SIG-M5 treated with dmso at 0.1 percent for 504 hours (cell line): ENCODE data around the gene RNMT.
"Not testable (repeated sequence)": the region's sequence is repeated elsewhere in the genome, so short reads cannot be mapped to it uniquely, and the experiment has no call there.

ENCODE experiments used
- DNase-seq: peaks from one replicate; lab custom pipeline; 2025; ENCODE audit not compliant: unreplicated experiment; lab: John Stamatoyannopoulos, UW

Gene RNMT

DNA sequence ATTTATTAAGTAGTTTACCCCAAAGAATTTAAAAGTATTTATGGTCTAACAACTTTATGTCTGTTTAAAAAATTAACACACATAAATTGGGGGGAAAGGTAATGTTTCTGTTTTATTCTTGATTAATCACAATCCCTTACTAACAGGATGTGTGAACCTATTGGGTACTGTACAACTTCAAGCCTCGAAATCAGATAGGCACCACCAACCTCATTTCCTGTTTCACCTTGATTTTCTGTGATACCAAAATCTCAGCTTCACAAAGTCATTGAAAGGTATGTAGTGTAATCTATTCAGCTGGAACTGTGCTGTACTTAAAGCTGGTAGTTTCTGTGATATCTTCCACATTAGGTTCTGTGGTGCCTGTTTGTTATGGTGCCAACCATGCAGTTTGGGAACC is 4.0 kb downstream of the RNMT start:
- no peak for DNase-seq

DNA sequence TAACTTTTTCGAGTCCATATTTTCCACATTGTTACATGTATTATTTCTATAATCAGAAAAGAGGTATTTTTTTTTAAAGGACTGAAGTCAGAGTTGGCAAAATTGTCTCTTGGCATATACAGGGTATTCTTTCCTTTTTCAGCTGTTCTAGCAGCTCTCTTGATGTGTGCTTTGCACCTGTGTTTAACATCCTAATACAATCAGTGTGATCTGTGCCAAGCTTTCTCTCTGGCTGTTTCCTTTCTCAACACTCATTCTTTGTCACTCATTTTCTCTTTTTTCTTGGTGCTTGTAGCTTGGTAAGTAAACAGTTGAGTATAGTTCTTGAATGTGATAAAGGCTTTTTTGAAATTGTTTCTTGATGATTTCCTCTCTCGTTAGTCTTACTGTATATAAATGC is 9.2 kb downstream of the RNMT start:
- no peak for DNase-seq

DNA sequence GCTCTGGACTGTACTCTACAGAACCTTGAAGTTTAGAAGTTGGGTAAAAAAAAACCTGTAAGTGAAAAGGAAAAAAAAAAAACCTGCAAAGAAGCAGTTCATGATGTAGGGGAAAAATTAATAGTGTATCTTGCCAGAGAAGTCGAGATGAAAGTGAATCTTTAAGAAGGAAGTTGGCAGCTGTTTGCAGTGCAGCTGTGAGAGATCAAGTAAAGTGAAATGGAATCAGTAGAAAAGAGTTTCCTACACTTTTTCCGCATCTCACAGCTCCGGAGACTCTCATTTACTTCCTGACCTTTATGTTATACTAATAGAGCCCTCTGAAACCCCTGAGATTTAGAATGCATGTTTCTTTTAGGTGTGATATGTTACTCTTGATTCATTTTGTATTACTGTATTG is 19.2 kb downstream of the RNMT start:
- DNase-seq, result no peak

DNA sequence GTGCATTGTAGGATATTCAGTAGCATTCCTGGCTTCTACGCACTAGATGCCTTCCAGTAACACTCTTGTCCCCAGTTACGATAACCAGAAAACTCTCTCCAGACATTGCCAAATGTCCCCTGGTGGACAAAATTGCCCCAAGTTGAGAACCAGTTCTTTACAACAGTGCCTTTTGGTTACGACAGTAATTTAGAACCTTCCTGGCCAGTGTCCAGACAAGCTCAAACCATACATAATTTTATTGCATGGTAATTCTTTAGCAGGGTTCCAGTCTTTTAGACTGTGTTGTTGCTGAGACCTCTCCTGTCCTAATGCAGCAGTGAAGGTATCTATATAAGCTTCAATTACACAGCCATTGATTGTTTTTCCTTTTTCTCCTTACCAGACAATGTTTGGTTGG is 20.2 kb downstream of the RNMT start:
- DNase-seq, result no peak

DNA sequence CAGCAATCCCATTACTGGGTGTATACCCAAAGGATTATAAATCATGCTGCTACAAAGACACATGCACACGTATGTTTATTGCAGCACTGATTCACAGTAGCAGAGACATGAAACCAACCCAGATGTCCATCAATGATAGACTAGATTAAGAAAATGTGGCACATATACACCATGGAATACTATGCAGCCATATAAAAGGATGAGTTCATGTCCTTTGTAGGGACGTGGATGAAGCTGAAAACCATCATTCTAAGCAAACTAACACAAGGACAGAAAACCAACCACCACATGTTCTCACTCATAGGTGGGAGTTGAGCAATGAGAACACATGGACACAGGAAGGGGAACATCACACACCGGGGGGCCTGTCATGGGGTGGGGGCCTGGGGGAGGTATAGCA is 25.1 kb downstream of the RNMT start:
- not testable (repeated sequence) for DNase-seq

DNA sequence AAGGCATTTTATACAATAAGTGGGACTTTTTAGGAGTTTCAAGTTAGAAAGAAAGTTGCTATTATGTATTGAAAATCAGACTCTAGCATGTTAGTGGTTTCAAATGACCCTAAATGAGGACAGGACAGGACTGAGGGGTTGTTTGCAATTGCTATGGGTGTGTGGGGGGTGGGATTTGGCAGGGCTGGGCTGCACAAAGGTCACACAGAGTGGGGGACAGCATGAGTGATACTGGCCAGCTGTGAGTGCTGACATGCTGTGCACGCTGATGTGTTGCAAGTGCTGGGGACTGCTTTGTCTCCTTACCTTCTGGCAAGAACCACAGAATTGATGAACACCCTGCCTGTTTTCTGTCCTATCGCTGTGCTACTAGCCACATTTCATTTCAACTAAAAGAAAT is 29.8 kb downstream of the RNMT start:
- DNase-seq, result no peak

DNA sequence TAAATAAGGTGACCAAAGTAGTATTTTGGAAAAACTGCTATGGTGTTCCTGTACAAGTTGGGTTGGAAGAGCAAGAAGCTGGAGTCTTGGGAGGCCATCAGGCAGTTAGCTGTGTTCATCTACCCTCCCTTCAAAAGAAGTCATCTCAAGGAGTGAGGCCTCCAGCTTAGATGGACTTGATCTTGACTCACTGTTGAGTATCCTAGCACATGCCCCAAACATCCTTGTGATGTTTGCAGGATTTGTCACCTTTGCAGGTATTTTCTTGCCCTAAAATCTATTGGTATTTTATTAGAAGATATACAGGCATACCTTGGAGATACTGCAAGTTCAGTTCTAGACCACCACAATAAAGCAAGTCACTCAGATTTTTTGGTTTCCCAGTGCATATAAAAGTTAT is 30.2 kb downstream of the RNMT start:
- DNase-seq, result no peak

DNA sequence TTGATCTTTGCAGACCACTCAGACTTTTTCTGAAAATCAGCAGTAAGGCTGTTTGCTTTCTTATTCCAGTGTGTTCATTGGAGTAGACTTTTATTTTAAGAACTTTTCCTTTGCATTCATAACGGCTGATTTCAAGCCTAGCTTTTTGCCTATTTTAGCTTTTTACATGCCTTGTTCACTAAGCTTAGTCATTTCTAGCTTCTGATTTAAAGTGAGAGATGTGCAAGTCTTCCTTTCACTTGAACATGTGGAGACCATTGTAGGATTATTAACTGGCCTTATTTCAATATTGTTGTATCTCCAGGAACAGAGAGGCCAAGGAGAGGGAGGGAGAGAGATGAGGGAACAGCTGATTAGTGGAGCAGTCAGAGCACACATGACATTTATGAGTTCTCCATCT is 32.1 kb downstream of the RNMT start:
- DNase-seq, result no peak

DNA sequence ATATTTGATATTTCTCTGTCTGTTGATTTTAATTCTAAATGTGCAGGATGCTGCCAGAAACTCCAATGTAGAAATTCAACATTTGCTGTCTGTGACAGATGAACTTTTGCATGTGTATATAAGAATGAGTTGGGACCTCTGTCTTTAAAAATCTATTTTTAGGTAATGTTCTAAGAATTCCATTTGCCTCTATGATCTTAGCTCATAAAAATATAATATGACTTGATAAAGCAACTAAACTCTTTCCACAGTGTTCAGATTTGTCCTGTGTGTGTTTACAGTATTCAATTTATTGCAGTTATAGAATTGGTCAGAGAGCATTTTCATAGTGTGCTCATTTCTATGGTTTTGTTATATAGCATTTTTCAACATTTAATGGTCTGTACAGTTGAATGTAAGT is 33.6 kb downstream of the RNMT start:
- DNase-seq, result no peak

DNA sequence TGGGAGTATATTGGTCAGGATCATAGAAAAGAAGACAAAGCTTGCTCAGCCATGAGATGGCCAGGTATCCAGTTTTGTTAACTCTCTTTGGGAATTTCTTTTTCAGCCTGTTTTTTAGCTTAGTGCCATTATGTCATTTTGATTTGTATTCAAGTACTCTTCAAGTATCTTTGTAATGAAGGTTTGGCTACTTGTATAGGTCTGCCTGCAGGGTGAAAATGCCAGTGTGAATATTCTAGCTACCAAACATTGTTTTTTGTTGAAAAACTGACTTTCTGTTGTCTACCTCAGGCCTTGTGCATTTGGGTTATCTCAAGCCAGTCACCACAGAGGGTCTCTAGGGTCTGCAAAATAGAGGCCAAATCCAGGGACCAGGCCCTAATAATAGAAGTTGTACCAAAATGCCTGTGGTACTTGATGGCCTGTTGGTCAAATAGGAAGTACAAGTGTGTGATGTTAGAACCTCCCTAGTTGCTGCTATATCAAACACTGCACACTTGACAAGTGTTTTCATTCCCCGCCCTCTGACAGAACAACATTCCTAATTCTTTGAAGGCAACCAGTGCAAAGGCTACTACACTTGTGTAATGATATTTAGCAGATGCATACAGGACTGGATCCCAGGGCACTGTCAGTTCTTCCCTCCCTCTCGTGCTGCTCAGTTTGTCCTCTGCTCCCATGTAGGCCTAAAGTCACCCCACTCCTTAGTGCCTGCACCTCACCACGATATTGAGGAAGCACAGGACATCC is 36.4 kb downstream of the RNMT start:
- DNase-seq, result no peak

DNA sequence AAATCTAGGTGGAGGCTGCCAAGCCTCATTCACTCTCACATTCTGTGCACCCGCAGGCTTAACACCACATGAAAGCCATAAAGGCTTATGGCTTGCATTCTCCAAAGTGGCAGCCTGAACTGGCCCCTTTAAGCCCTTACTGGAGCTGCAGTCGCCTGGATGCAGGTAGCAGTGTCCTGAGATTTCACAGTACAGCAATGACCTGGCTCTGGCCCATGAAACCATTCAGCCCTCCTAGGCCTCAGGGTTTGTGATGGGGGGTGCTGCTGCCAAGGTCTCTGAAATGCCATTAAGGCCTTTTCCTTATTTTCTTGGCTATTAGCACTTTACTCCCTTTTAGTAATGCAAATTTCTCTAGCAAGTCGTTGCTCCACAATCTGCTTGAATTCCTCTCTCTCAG is 48.6 kb downstream of the RNMT start:
- no peak for DNase-seq

DNA sequence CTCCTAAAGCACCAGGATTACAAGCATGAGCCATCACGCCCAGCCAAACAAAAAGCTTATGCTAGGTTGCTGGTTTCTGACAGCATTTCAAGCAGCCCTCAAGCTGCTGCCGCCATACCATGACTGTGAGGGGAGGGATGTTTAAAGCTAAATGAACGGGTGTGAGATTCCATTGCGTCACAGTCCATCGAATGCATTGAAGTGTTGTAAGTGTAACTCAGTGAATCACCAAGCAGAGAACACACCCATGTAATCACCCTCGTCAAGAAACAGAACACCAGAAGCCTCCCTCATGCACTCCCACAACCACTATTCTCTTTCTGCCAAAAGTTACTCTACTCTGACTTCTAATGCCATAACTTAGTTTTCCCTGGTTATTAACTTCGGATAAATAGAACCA is 64.7 kb downstream of the RNMT start:
- DNase-seq, result no peak

DNA sequence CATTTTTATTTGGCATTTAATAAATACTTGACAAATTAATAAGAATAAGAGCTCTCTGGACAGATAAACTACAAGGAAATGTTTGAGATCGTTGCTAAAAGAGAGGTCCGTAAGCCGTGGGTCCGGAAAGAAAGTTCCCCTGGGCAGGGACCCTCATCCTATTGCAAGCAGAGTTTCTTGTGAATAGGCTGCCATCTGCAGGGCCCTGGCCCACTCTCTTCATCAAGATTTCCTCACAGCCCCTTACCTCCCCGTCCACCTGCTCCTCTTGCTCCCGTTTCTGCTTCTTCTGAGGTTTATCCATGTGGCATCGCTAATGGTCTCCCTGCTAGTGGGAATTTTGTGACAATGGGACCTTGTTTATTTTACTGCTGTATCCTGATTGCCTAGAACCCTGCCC is 67.3 kb downstream of the RNMT start:
- DNase-seq, result no peak

DNA sequence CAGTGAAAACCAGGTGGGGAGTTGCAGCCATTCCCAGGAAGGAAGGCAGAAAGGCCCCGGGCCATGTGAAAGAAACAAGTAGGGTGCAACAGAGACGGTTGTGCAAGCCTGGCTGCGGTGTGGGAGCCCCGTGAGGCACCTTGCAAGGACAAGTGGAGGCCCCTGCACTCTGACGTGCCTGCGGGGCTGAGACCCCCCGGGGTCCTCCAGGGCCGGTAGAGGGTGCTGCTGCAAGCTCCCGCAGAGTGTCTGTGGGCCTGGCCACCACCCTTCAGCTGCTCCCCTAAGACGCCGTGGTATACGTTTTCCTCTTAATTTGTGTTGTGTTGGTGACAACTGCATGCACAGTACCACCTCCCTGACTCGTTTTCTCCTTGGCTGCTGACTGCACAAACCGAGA is 70.0 kb downstream of the RNMT start:
- DNase-seq, result no peak

DNA sequence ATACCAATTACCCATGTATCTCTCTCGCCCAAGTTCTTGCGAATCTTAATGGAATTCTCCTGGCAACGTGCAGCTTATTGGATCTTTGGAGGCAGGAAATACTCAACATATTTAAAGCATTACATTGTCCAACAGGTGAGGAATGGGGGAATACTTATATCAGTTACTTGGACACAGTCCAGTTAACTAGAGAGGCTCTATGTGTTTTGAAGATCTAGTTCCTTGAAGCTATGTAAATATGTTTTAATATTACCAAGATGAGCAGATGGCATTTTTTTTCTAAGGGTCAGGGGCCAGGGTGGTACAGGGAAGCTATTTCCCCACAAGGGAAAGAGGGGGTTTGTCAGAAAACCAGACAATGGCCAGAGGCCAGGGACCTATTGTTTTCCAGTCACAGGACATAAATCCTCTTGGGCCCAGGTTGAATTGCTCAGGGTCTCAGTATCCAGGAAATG is 70.7 kb downstream of the RNMT start:
- DNase-seq, result no peak

DNA sequence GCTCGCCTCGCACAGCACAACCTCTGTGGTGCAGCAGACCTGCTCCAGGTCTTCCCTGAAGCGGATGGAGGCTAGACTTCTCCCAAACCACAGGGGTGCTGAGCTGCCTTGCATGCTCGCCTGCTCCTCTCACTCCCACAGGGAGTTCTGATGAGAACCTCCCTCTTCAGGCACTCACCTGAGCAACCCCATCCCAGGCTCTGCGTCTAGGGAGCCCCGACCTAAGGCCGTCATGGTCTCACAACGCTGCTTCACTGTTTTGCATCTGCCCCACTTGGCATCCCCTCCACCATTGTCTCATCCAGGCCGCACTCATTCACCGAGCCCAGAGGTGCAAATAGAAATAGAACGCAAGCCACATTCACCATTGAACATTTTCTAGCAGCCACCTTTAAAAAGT is 72.9 kb downstream of the RNMT start:
- no peak for DNase-seq

DNA sequence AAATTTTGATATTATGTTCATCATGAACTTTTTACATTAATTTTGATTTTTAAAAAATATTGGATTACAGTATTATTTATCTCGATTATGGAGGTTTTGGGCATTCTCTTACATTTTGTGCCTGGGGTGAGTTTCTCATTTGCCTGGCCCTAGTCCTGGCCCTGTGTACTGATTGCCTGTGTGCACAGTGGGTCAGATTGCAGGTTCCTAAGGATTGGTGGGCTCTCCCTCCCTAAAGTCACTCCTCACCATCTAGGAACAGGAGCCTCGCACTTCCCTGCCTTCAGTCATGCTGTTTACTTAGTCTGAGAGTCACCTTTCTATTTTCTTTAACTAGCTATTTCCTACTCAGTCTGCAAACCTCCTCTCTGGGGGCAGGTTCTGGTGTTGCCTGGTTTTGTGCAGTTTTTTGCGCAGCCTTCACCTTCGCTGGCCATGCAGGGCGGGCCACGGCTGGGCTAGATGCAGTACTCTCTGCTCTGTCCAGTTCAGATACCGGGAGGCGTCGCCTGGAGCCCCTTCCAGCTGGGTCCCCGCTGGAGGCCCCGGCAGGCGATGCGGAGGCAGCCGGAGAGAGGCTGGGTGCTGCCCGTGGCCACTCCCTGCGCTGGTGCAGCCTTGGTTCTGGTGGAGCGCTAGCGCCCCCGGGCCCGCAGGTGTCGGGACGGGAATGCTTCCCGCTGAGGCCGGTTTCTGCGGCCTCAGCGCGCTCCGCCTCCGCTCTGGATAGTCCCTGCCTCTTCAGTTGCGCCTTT is 74.2 kb downstream of the RNMT start:
- DNase-seq, result no peak

DNA sequence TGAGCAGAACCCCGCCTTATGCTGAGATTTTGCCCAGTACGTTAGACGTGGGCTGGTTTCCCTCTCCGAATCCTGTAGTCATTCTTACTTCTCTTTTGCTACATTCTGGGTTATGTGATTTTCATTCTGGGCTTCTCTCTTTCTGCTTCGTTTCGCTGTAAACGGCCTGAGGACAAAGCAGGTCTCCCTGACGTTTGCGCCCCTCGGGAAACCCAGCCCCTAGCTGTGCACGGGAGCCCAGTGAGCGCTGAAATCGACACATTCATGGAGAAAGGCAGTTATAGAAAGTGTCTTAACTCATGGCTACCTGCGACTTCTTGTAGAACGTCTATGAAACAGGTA is 74.8 kb downstream of the RNMT start:
- DNase-seq, result no peak

DNA sequence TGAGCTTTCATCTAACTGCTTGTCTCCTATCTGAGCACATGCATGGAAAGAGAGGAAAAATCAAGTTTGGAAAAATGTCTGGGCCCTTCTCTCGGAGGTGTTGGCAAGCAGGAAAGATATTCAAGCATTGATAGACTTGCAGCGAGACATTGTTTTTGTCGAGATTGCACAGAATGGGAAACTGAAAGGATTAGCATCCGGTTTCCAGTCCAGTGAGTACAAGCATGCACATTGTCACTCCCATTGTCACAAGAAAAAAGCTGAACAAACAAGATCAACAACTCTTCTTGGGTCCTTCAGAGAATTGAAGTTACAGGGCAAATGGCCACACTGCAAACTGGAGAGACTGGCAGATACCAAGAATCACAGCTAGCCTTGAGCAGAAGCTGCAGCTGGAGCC is 77.8 kb downstream of the RNMT start:
- no peak for DNase-seq

DNA sequence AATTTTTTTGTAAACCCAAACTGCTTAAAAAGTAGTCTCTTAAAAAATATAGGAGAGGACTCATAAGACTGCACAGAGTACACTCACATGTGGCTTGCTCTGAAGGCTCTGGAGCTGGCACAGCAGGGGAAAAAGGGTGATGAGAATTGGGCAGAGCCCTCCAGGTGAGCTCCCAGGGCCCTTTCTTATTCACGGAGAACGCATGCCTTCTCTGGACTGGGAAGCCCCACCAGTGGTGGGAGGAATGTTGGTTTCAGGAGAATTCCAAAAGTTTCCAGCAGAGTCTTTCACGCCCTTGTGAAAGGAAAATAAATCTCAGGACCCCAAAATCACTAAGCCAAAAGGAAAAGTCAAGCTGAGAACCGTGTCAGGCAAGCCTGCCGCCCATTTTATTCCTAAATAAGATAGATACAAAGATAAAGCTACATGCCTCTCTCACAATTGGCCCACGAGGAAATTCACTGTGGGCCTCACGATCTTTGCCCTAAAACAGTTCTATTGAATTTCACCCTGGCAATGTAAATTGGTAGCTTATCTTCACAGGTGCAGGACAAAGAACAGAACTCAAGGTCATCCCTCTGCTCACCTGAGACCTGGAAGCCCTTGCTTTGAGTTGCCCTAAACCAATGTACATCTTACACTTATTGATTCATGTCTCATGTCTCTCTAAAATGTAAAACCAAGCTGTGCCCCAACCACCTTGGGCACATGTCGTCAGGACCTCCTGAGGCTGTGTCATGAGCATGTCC is 82.0 kb downstream of the RNMT start:
- no peak for DNase-seq

DNA sequence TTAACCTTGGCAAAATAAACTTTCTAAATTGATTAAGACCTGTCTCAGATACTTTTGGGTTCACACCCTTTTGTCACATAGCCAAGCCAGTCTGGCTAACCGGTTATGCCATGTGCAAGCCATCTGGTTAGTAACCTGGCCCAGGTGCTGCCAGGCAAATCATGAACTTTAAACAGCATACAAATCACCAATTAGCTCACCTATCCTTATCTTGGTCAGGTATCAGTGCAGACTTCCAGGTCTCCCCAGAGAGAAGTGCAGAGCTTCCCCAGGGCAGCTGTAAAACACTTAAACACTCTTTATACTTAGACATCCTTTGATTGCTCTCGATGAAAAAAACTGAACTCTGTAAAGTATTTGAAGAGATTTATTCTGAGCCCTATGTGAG is 82.6 kb downstream of the RNMT start:
- DNase-seq, result no peak
